Measurements from ENCODE around the gene ARHGDIA.

Gene ARHGDIA

DNA sequence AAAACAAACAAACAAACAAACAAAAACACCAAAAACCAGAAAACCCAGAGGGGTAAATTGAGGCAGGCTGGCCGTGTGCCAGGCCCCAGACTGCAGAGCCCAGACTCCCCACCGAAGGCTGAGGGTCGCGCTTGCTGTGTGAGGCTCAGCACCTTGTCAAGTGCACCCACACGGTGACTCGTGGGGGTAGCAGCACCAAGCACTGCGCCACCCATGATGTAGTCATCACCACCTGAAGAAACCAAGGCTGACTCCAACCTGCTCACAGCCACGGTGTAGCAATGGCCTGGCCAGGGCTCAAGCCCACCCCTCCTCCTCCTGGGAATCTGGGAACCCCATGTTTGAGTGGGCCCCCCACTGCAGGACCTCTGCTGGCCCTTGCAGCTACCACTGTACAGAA lies 50.0 kb downstream of the ARHGDIA start:
- DNase-seq, result no peak

DNA sequence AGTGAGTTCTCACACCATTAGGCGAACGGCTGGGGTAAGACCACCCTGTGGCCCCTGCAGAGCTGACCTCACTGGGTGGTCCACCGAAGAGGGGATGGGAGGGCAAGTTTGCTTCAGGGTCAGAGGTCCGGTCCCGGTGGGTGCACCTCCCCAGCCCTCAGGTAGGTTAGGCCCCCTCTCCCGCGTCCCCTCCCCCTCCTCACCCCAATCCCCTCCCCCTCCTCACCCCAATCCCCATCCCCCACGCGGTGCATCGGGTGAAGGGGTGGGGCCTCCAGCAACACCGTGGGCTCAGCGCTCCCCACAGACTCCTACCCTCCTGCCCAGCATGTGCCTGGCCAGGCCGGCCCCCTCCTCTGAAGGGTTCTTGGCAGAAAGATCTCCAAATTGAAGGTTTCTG lies 51.4 kb downstream of the ARHGDIA start:
- no peak for DNase-seq

DNA sequence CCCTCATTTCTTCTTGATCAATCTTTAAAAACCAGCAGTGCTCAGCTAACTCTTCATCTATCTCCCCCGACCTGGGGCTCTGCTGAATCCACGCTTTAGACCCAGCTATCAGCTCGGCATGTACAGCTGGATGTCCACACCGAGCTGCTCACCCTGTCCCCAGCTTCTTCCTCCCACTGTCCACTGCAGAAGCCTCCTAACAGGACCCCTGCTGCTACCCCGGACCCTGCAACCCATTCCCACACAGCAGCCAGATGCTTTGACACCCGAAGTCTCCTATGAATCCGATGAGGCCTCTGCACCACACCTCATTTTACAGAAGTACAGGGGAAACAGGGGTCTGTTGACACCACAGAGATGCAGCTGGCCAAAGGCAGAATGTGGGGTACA lies 53.4 kb downstream of the ARHGDIA start:
- DNase-seq, result no peak

Data from effector CD8-positive, alpha-beta T cell (primary cell).